Liver (tissue), 9 donors: ENCODE data around the gene NCKIPSD. TPM values are rescaled to one million over a fixed set of nuclear protein-coding genes. Genes with fewer than 3 reads are reported as not detected.

Source experiments
- DNase-seq: peaks from one replicate; pipeline ENCODE4 v3.0.0-alpha.2; 2017; ENCODE audit warnings: low spot score
- H3K27ac ChIP-seq, 2 donors: one replicate each; pipeline ENCODE4 v1.7.0; 2013; ENCODE audit warnings: inconsistent platforms in 2 of 2, low read length in 2 of 2, control low read depth in 1 of 2, low read depth in 1 of 2, mild to moderate bottlenecking in 1 of 2
- H3K27me3 ChIP-seq, 4 donors: one replicate each; pipeline versions ENCODE4 v1.6.1 to v1.7.0; 2013; ENCODE audit warnings: low read length in 3 of 4, inconsistent platforms in 1 of 4, mild to moderate bottlenecking in 1 of 4, moderate library complexity in 1 of 4; ENCODE audit not compliant: control insufficient read depth in 4 of 4, insufficient read depth in 4 of 4
- H3K36me3 ChIP-seq, 4 donors: one replicate each; pipeline versions ENCODE4 v1.6.1 to v1.7.0; 2013; ENCODE audit warnings: low read length in 3 of 4, mild to moderate bottlenecking in 3 of 4, low read depth in 1 of 4, moderate library complexity in 1 of 4; ENCODE audit not compliant: control insufficient read depth in 4 of 4, insufficient read depth in 3 of 4
- H3K4me1 ChIP-seq, 4 donors: one replicate each; pipeline versions ENCODE4 v1.6.1 to v1.7.0; 2013; ENCODE audit warnings: low read length in 3 of 4, mild to moderate bottlenecking in 3 of 4, moderate library complexity in 1 of 4; ENCODE audit not compliant: control insufficient read depth in 4 of 4, insufficient read depth in 4 of 4
- H3K4me3 ChIP-seq, 3 donors: one replicate each; pipeline versions ENCODE4 v1.6.1 to v1.7.0; 2013; ENCODE audit warnings: low read length in 3 of 3, control low read depth in 1 of 3, low read depth in 1 of 3, mild to moderate bottlenecking in 1 of 3
- H3K9ac ChIP-seq, 2 donors: one replicate each; pipeline ENCODE4 v1.7.0; 2013; ENCODE audit warnings: low read length in 2 of 2, mild to moderate bottlenecking in 2 of 2, moderate library complexity in 2 of 2, control low read depth in 1 of 2, low read depth in 1 of 2
- H3K9me3 ChIP-seq, 4 donors: one replicate each; pipeline versions ENCODE4 v1.6.1 to v1.7.0; 2013; ENCODE audit warnings: low read length in 3 of 4; ENCODE audit not compliant: control insufficient read depth in 4 of 4
- ATF3 ChIP-seq: IDR thresholded peaks from 2 replicates; pipeline ENCODE4 v1.6.1; 2016; ENCODE audit warnings: antibody characterized with exemption
- CTCF ChIP-seq: fragments of 150-350 bp; IDR thresholded peaks from 2 replicates; pipeline ENCODE4 v1.5.1; 2017; ENCODE audit warnings: improper control_type of control experiment, low read depth, low read length; ENCODE audit not compliant: missing input control
- EGR1 ChIP-seq, 2 donors: IDR thresholded peaks; 2 replicates each; pipeline ENCODE4 v1.6.1; 2016 to 2018; ENCODE audit warnings: antibody characterized with exemption in 2 of 2, low read depth in 2 of 2
- FOXA1 ChIP-seq: IDR thresholded peaks from 2 replicates; pipeline ENCODE4 v1.6.1; 2016; ENCODE audit warnings: antibody characterized with exemption
- FOXA2 ChIP-seq: IDR thresholded peaks from 2 replicates; pipeline ENCODE4 v1.6.1; 2016; ENCODE audit warnings: antibody characterized with exemption
- GABPA ChIP-seq, 2 donors: IDR thresholded peaks in 1 of 2; conservative IDR thresholded peaks in 1 of 2; 2 replicates each; pipeline ENCODE4 v1.6.1; 2016; ENCODE audit warnings: antibody characterized with exemption in 2 of 2, mild to moderate bottlenecking in 1 of 2, moderate library complexity in 1 of 2
- HNF4A ChIP-seq, 2 donors: conservative IDR thresholded peaks; 2 replicates each; pipeline ENCODE4 v1.6.1; 2016; ENCODE audit warnings: antibody characterized with exemption in 2 of 2, mild to moderate bottlenecking in 2 of 2
- HNF4G ChIP-seq: IDR thresholded peaks from 2 replicates; pipeline ENCODE4 v1.6.1; 2016; ENCODE audit warnings: antibody characterized with exemption
- JUND ChIP-seq, 2 donors: IDR thresholded peaks; 2 replicates each; pipeline ENCODE4 v1.6.1; 2016; ENCODE audit warnings: antibody characterized with exemption in 2 of 2
- MAX ChIP-seq: IDR thresholded peaks from 2 replicates; pipeline ENCODE4 v1.6.1; 2016; ENCODE audit warnings: antibody characterized with exemption
- NR2F2 ChIP-seq: IDR thresholded peaks from 2 replicates; pipeline ENCODE4 v1.6.1; 2016; ENCODE audit warnings: antibody characterized with exemption
- RAD21 ChIP-seq, 2 donors: IDR thresholded peaks; 2 replicates each; pipeline ENCODE4 v1.6.1; 2016; ENCODE audit warnings: antibody characterized with exemption in 2 of 2, mild to moderate bottlenecking in 2 of 2
- REST ChIP-seq: IDR thresholded peaks from 2 replicates; pipeline ENCODE4 v1.6.1; 2016; ENCODE audit warnings: antibody characterized with exemption, mild to moderate bottlenecking
- RXRA ChIP-seq, 2 donors: IDR thresholded peaks; 2 replicates each; pipeline ENCODE4 v1.6.1; 2017 to 2018; ENCODE audit warnings: antibody characterized with exemption in 2 of 2, mild to moderate bottlenecking in 1 of 2
- SP1 ChIP-seq: IDR thresholded peaks from 2 replicates; pipeline ENCODE4 v1.6.1; 2018; ENCODE audit warnings: antibody characterized with exemption, mild to moderate bottlenecking
- TAF1 ChIP-seq: conservative IDR thresholded peaks from 2 replicates; pipeline ENCODE4 v1.6.1; 2016; ENCODE audit warnings: antibody characterized with exemption, mild to moderate bottlenecking
- YY1 ChIP-seq: IDR thresholded peaks from 2 replicates; pipeline ENCODE4 v1.6.1; 2016; ENCODE audit warnings: antibody characterized with exemption, mild to moderate bottlenecking
- WGBS: extraction: QIAGEN DNeasy Blood & Tissue Kit; methylation state at CpG from one replicate; pipeline ENCODE4 v1.1.7; 2013; 5-methylcytosine and 5-hydroxymethylcytosine counted together
- polyA plus RNA-seq, 2 donors: library from polyadenylated mRNA; stranded (reverse) in 1 of 2; unstranded in 1 of 2; fragments of 200-250 nt in 1 of 2; fragments of >200 nt in 1 of 2; fragmentation: Nextera tagmentation in 1 of 2; extraction: Ambion mirVana in 1 of 2; gene quantifications; one replicate each; pipeline versions ENCODE4 v1.2.1 to v1.2.3, GENCODE V29; 2013 to 2015
- total RNA-seq, 2 donors: library from RNA; depleted of rRNA; stranded (reverse); fragments of >200 nt; gene quantifications; one replicate each; pipeline ENCODE4 v1.2.3, GENCODE V29; 2014
- TF ChIP-seq, protein P1 (sequence below): IDR thresholded peaks from 2 replicates; pipeline ENCODE4 v1.6.1; 2016; ENCODE audit warnings: antibody characterized with exemption
- donor health status: healthy.
- donor health status: healthy.
- donor health status: healthy.
- donor health status: healthy.
- donor health status: healthy.

NCKIPSD gene
- total and polyA plus RNA-seq, 4 donors = 5.9 to 12.9 (median 8.7) TPM

GRCh38 chr3:48674505-48674904 lies 11.2 kb downstream of the NCKIPSD start:
- no peaks in the 10 kb centered on the region for H3K9me3 ChIP-seq
- 93% methylated on average over 9 of the region's 9 CpGs for WGBS
- DNase-seq = no peak
- no peaks in the 10 kb centered on the region for H3K27me3 ChIP-seq
- H3K9ac ChIP-seq = no peak overlapping the region
- H3K4me3 ChIP-seq = no peak overlapping the region
- no peak for TF ChIP-seq RXRA (IDR thresholded peaks at IDR 0.05)
- TF ChIP-seq FOXA1 = no peak
- no peak for TF ChIP-seq FOXA2
- no peak for TF ChIP-seq TAF1
- TF ChIP-seq JUND (IDR thresholded peaks at IDR 0.05) = no peak
- no peak for TF ChIP-seq MAX
- TF ChIP-seq, protein P1, sequence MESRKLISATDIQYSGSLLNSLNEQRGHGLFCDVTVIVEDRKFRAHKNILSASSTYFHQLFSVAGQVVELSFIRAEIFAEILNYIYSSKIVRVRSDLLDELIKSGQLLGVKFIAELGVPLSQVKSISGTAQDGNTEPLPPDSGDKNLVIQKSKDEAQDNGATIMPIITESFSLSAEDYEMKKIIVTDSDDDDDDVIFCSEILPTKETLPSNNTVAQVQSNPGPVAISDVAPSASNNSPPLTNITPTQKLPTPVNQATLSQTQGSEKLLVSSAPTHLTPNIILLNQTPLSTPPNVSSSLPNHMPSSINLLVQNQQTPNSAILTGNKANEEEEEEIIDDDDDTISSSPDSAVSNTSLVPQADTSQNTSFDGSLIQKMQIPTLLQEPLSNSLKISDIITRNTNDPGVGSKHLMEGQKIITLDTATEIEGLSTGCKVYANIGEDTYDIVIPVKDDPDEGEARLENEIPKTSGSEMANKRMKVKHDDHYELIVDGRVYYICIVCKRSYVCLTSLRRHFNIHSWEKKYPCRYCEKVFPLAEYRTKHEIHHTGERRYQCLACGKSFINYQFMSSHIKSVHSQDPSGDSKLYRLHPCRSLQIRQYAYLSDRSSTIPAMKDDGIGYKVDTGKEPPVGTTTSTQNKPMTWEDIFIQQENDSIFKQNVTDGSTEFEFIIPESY = no peak
- no peak for TF ChIP-seq RAD21 (IDR thresholded peaks at IDR 0.05)
- no peak for TF ChIP-seq EGR1 (IDR thresholded peaks at IDR 0.05; ENCODE audit: low read depth in 2 of 2)
- no peak for TF ChIP-seq CTCF
- no peak for TF ChIP-seq REST
- no peak for TF ChIP-seq HNF4A (conservative IDR thresholded peaks at IDR 0.05)
- TF ChIP-seq HNF4G = no peak
- no peak for TF ChIP-seq NR2F2
- no peak for TF ChIP-seq YY1
- no peak for TF ChIP-seq SP1
- TF ChIP-seq GABPA (IDR thresholded peaks at IDR 0.05 in 1 of 2, conservative IDR thresholded peaks at IDR 0.05 in 1 of 2) = no peak
- no peak for TF ChIP-seq ATF3
- peaks cover 7 to 47% (median 17%) of the 10 kb centered on the region in 4 donors for H3K36me3 ChIP-seq
- H3K27ac ChIP-seq = no peak overlapping the region
- H3K4me1 ChIP-seq = no peaks in the 10 kb centered on the region
